HG03521 (cell line): ENCODE data around the gene CSF3.

Source experiments
- ATAC-seq: cut with Tn5 transposase; IDR thresholded peaks from one replicate; pipeline ENCODE4 v1.9.1; 2021; ENCODE audit warnings: mild to moderate bottlenecking, moderate library complexity; ENCODE audit not compliant: unreplicated experiment

Gene CSF3

DNA sequence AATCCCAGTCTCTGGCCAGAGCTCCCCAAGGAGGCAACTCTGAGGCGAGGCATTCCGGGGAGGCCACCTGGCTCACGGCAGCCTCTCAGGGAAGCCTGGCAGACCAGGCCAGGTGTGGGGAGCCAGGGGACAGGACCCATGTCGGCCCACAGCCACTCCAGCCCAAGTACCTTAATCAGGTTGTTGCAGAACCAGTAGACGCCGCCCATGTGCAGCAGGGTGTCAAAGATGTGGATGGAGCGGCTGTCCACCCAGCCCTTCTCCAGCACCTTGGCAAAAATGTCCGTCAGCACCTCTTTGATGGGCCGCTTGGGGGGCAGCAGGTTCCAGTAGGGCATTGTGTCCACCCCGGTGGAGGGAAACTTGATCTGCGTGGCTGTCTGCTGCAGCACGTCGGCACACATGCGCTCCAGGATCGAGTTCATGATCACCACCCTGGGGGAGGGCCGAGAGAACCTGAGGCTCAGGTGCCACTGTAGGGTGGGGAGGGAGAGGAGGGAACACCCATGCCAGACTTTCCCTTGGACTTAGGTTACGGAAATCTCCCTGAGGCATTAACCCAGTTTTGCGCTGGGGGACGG lies 7.8 kb downstream of the CSF3 start:
- ATAC-seq: no peak

DNA sequence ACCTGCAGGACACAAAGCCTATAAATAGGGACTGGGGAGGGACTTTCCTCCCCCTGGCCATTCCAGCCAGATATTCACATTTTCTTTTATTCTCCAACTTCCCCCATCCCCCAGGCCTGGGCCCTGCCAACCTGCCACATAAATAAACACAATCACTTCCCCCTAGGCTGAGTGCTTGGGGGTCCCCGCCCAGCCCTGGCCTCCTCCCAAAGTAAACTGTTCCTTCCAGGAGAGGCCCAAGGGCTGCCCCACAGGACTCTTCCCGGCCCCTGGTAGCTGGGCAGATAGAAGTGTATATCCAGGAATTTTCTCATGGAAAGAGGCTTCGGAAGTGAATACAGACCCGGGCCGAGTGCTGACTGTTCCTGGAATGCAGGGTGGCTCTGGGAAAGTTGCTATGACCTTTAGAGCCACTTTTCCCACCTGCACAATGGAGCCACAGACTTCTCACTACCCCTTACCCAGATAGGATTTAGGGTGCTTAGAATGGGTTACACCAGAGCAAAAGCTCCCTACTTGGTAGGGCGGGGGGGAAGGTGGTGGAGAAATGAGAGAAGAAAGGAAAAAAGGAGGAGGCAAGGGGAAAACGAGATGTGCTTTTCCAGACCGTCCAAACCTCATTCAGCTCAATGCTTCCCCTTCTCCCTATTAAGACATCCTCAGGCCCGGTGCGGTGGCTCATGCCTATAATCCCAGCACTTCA lies 8.5 kb downstream of the CSF3 start:
- ATAC-seq: no peak

DNA sequence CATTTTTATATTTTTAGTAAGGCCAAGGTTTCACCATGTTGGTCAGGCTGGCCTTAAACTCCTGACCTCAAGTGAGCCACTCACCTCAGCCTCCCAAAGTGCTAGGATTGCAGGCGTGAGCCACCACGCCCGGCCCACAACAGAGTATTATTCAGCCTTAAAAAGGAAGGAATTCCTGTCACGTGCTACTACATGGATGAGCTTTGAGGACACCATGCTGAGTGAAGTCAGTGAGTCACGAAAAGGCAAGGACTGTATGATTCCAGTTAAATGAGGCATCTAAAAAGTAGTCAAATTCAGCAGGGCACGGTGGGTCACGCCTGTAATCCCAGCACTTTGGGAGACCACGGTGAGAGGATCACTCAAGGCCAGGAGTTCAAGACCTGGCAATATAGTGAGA lies 9.7 kb downstream of the CSF3 start:
- no peak for ATAC-seq

DNA sequence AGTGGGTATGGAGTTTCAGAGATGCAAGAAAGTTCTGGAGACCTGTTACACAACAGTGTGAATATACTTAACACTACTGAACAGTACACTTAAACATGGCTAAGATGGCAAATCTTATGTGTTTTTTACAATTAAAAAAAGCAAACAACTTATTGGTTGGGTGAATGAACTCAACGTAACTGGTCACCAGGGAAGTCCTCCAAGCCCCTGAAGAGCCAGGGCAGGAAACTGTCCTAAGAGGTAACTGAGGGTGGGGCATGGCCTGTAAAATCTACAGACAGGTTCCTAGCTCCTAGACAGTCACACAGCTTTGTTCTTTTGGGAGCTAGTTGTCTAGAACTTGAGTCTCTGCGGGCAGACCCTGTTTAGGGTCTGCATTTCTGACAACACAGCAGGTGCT lies 10.3 kb downstream of the CSF3 start:
- no peak for ATAC-seq

DNA sequence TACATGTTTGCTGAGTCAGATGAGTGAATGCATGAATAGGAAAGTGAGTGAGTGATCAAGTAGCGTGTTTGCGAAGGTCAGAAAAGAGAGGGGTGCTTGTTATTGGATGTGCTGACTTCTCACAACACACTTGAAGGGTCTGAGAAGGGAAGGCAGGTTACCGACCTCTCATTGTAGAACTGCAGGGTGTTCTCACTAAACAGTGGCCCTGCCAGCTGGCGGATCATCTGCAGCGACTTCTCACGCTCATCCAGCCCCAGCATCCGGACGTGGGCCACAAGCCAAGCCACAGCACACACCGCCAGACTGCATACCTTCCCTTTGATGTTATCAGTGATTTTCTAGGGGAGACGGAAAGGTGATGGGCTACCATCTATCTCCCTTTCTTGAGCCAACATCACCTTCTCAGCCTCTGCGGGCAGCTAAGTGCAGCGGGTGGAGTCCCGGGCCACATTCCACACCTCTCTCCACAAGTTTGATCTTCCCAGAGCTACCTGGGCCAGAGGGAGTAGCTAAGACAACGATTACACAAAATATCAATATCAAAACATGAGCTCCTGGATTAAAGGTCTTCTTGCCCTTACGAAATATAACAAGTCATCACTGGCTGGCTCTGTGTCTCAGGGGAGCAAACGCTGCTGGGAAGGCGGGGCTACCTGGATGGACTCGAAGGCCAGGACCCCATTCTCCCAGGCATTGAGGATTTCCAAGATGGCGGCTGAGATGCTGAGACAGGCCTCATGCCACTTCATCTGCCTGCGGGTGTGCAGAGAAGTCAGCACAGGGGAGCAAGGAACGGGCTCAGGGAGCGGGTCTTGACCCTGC lies 11.0 kb downstream of the CSF3 start:
- no peak for ATAC-seq

DNA sequence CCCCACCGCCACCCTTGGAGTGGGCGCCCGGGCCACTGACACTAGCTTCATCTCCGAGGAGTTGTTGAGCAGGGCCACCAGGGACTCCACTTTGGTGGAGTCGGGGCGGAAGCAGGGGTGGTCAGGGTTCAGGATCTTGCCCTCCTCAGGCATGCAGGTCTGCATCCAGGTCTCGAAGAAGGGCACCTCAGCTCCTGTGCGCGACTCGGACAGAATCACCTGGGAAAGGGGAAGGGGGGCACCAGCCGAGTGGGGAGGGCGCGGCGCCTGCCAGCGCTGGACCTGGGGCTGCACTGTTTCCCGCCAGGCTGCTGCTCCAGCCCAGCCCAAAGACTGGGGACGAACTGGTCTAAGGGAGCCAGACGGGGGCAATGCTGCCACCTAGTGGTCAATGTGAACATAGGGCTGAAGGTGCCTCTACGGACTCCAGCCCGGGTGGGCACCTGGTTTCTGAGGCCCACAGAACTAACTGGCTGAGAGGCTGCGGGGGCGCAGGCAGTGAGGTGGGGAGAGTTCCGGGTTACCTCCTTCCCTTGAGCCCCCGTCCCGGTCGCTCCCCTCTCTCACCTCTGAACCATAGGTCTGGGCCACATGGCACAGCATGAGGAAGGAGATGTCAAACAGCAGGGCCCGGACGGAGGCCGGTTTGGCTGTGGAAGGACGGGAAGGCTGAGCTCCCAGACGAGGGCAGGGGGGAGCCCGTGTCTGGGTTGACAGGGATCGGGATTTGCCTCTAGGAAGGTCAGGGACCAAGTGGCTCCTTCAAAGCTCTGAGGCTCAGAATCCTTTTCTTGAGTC lies 11.8 kb downstream of the CSF3 start:
- ATAC-seq: no peak

DNA sequence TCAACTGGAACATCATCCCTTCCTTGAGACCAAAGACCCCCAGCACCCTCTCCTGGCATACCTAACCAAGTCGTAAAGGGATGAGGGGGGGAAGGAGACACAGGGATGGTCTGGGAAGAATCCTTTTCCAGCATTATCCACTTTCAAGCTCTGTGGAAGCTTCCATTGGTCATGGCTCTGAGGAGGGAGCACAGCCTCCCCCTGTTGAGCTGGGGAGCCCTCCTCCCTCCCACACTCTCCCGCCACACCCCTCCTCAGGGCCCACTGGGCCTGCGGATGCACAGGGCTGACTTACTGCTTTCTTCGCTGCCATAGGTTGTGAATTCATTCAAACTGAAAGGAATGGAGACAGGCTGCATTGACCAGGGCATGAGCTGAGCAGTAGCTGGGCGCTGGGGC lies 12.4 kb downstream of the CSF3 start:
- no peak for ATAC-seq

DNA sequence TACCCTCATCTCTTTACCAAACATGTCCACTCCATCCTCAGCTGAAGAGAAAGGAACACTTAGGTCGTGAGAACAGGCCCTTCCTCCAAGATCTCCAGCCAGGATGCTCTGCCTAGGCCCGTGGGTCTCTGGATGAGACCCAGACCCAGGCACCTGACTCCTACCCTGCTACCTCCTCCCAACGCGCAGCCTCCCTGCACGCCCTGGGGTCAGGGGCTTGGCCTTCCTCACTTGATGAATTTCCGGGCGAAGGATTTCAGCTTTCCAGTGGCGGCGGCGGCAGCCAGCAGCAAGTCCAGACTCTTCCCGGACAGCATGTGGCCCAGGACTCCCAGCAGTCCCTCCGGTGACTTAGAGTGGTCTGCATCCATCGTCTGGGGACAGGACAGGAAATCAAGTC lies 13.4 kb downstream of the CSF3 start:
- ATAC-seq: no peak

DNA sequence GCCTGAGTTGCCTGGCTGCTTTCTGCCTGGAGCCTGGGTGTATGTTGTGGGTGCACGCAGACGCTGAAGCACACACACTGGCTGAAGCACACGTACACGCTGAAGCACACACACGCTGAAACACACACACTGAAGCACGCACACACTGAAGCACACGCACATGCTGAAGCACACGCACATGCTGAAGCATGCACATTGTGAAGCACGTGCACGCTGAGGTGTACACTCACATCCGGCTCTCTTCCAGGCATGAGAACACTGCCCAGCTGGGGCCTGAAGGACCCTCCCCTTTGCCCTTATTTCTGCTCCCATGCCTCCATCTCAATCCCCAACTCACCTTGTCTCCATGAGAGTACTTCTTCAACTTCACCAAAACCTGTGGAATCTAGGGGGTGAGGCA lies 16.5 kb downstream of the CSF3 start:
- no peak for ATAC-seq

DNA sequence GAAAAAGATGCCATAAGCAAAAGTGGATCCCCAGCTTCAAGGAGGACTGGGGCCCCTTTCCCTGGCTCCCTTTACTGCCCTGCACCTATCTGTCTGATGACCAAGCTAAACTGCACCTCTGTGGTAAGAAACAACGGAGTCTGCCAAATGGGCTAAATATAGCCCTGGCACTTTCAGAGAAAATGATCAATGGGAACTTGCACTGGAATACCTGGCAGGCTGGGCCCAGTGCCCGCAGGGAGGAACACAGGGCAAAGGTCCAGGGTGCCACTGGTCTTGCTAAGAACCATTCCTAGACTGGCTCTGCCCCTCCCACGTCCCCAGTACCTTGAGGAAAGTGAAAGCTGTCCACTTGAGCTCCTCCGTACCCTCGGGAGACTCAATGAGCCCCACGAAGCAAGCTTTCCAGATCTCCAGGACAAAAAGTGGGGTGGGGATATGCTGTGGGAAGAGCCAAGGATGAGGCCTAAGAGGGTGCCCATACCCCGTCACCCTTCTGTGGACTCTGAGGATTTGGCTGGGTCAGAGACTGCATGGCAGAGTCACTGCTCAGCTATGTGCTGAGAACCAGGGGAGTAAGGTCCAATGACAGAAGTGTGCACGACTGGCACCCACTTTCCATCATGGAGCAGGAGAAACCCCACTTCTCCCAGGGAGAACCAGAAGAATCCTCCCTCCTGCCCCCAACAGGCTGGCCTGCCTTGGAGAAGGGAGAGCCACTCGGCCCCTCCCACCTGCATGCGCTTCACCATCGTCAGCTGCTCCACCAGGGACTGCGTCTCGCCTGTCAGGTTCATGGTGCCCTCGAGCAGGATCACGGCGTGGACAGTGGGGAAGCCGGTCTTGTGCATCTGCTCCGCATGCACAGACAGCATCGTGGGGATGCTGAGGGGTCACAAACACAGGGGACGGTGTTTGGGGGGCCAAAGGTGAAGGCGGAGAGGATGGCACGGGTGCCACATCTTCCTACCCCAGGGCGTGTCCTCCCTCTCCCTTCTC lies 17.4 kb downstream of the CSF3 start:
- ATAC-seq: no peak

DNA sequence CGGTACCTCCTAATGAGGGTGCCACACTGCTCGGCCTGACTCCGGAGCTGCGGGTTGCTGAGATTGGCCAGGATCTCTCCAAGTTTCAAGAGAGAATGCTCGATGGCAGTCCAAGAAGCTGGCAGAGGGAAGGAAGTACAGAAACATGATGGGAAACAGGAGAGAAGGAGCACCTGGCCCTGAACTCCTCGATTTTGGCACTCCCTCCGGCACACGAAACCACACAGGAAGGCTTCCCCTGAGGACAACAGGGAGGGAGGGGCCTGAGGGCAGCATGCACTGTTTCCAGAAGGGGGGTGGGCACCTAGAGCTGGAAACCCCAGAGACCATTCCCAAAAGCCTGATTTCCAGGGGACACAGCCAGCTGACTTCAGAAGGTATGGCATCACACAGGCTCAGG lies 18.1 kb downstream of the CSF3 start:
- no peak for ATAC-seq

DNA sequence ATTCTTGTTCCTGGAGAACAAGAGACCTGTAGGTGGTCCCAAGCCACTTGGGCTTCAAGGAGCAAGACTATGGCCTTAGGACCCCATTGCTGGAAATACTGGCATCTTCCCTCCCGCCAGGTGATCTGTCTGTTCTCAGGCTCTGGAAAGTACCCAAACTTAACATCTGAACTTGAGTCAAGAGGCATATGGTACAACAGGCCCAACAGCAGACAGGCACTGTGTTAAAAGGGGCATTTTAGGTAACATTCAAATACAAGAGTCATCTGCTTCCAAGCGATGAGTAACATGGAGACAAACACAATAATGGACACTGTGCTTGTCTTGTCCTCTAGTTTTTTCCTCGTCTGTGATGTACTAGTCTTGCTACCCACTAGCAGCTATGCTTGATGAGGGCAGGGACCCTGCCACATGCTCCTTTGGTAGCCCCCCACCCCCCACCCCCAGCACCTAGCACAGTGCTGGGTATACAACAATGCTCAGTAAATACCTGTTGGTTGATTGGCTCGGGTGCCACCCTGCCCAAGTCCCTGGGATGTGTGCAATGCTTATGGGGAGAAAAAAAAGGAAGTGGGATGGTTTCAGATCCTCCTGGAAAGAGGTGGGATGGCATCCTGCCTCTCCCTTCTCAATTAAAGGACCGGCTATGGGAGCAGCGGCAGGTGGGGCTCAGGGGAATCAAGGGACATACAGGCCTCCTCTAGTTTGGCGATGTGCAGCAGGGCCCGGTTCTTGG lies 19.4 kb downstream of the CSF3 start:
- no peak for ATAC-seq

DNA sequence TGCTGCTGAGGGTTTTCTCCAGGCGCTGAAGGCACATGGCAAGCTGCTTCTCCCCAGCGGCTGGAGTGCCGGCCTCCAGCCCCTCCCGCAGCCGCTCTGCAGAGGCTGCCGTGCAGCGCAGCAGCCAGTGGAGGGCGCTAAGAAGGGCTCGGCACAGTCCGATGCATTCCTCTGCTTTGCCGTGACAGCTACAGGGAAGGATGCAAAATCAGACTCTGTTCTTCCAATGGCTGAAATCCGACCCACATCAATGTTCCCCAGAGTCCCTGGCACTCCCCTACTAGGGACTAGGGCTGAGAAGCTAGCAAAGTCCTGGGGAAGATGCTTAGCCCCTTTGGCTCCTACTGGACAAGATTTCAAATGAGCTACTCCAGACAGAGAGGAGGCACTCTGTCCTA lies 19.9 kb downstream of the CSF3 start:
- no peak for ATAC-seq

DNA sequence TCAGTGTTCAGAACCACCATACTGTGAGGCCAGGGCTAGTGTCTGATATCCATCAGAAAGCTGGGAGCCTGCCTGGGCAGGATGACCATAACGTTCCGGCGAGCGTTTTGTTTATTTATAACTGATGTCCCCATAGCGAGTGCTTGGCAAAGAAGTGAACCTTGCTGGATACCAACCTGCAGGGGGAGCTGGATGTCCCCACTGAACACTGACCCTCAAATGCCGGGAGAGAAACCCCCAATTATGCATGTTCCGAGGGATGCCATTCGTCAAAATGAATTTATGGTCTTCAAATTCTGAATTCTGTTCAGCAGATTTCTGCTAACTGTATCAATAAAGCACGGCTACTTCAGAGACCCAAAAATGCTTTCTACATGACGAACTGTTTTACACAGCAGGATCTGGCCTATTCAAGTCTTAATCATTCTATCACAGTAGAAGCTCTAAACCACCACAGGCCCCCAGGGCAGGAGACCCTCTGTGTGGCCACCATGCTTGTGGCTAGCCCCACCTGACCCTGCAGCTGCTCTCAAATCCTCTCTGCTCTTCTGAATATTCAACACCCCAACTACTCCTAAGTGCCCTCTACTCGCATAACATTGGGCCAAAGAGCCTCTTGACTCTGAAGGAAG lies 23.8 kb downstream of the CSF3 start:
- ATAC-seq: no peak

DNA sequence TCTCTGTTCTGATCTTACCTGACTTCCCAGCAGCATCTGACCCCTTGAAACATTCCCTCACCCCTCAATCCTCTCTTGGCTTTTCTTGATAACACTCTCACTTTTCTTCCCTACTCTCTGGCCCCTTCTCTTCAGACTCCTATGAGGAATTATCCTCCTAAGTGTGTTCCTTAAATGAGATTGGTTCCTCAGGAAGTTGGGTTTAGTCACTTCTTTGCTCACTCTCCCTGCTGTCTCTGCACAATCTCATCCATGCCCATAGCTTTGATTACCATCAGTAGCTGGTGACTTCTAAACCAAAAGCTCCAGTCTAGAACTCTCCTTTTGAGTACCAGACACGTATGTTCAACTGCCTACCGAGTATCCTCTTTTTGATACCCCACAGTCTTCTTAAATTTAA lies 26.0 kb downstream of the CSF3 start:
- no peak for ATAC-seq

DNA sequence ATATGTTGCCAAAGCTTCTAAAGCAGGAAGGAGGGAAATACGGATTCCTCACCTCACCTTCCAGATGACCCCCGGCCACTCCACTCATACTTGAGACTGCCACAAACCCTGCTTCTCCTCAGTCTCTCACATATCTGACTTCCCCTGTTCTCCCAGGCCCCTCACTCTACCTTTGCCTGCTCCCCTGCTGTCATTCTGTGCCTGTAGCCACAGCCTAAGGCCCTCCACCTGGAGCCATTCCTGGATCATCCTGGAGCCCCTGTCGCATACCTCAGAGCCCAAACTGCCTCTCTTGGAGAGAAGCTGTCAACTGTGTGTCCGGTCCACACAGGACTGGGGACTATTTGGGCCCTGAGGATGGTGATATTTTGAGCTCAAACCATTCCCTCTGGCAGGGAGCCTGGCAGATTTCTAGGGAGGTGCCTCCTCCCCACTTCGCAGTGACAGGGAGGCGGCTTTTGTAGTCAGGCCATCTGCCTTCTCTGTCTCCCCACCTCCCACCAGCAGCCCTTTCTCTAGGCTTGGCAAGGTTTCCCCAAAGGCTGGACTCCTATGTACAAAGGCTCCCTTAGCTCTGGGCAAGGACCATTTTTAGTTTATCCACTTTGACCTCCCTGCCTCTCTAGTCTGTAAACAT lies 41.3 kb downstream of the CSF3 start:
- no peak for ATAC-seq

DNA sequence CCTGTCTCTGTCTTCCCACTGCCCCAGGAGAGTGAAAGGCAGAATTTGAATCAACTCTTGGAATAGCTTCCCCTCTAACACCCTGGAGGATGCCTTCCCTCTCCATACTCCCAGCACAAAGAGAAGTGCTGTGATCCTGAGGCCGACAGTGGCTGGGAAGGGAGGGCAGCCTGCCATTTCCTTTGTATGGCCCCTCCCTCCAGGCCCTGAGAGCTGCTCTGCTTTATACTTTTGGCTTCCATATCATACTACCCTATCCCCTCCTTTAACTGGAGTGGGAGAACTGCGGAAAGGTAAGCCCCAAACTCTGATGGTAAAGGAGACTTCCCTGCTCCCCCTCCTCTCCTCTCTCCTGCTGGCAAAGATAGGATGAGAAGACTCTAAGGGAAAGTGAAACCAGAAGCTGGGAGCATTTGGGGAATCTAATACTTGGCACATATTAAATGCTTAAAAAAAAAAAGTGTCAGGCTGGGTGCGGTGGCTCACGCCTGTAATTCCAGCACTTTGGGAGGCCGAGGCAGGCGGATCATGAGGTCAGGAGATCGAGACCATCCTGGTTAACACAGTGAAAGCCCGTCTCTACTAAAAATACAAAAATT lies 43.0 kb downstream of the CSF3 start:
- no peak for ATAC-seq

DNA sequence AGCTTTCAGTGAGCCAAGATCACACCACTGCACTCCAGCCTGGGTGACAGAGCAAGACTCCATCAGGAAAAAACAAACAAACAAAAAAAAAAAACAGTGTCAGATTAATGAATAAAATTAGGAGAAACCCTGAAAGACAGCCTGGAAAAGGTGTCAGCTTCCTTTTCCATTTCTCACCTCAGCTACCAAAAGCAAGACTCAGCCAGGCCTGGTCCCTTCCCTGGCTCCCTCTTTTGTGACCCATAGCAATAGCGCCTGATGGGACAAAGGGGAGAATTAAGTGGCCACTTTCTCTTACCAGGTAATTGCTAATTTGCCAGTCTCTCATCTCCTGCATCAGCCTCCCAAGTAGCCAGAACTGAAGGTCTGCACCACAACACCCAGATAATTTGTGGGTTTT lies 43.6 kb downstream of the CSF3 start:
- ATAC-seq: no peak
